GM13976 (cell line): ENCODE measurements around the gene MMP25.

Experiments
- DNase-seq: peaks from one replicate; pipeline ENCODE4 v3.0.0; 2012; ENCODE audit warnings: low spot score
- in situ Hi-C: fragments of 300-500 bp; cut with MboI; formaldehyde crosslinking; loops from one replicate; pipeline ENCODE4 v1.12.0; 2022; ENCODE audit warnings: low sequenced_read_pairs, mixed read lengths, inconsistent platforms; ENCODE audit not compliant: unreplicated experiment
- TF ChIP-seq, protein P1 (sequence below): IDR thresholded peaks from 2 replicates; pipeline ENCODE4 v1.5.1; 2012; ENCODE audit warnings: borderline replicate concordance, mild to moderate bottlenecking; ENCODE audit not compliant: insufficient read depth; ENCODE audit errors: extremely low read depth, missing control alignments, control extremely low read depth

MMP25 gene

GRCh38 chr16:3096362-3096761, 50.0 kb downstream of the MMP25 start:
- in situ Hi-C loops: no loop called here
- TF ChIP-seq, protein P1, sequence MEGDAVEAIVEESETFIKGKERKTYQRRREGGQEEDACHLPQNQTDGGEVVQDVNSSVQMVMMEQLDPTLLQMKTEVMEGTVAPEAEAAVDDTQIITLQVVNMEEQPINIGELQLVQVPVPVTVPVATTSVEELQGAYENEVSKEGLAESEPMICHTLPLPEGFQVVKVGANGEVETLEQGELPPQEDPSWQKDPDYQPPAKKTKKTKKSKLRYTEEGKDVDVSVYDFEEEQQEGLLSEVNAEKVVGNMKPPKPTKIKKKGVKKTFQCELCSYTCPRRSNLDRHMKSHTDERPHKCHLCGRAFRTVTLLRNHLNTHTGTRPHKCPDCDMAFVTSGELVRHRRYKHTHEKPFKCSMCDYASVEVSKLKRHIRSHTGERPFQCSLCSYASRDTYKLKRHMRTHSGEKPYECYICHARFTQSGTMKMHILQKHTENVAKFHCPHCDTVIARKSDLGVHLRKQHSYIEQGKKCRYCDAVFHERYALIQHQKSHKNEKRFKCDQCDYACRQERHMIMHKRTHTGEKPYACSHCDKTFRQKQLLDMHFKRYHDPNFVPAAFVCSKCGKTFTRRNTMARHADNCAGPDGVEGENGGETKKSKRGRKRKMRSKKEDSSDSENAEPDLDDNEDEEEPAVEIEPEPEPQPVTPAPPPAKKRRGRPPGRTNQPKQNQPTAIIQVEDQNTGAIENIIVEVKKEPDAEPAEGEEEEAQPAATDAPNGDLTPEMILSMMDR: no peak
- no peak for DNase-seq

DNA sequence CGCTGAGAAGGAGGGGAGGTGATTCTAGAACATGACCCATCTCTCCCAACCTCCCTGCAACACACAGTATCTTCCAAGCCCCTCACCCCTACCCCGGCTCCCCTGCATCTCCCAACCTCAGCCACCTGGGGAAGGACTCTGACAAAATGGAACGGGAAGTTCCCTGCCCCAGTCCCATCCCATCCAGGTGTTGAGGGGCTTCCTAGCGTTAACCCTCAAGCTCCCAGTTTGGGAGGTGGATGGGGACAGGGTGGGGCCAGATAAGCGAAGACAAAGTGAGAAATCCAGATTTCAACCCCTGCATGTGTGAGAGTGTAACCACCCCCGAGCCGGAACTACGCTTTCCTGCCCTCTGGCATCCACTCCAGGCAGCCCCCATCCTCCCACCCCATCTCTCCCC, 50.9 kb downstream of the MMP25 start:
- DNase-seq: no peak
- TF ChIP-seq, protein P1: no peak
- in situ Hi-C loops: no loop called here

- TF ChIP-seq, protein P1: no peak
- no peak for DNase-seq
- in situ Hi-C loops: no loop called here
Measured at GRCh38 chr16:3098459-3099394, 52.4 kb downstream of the MMP25 start, which contains the start of gene ZSCAN10. TSS of gene ZSCAN10 (minus strand) at chr16:3099294. CDS start at chr16:3092937, 6,357 bp downstream.

GRCh38 chr16:3099395-3099731, 53.0 kb downstream of the MMP25 start:
- in situ Hi-C loops: no loop called here
- TF ChIP-seq, protein P1: no peak
- DNase-seq: no peak

- in situ Hi-C loops: no loop called here
- TF ChIP-seq, protein P1: no peak
- peak; percentile 99 for DNase-seq
Measured at GRCh38 chr16:3099732-3100499, 53.6 kb downstream of the MMP25 start.

GRCh38 chr16:3101018-3101840, 54.9 kb downstream of the MMP25 start:
- TF ChIP-seq, protein P1: peak; percentile 56
- in situ Hi-C loops: no loop called here
- DNase-seq: peak; percentile 68
